ENCODE results near the gene UBE3C.

DNA sequence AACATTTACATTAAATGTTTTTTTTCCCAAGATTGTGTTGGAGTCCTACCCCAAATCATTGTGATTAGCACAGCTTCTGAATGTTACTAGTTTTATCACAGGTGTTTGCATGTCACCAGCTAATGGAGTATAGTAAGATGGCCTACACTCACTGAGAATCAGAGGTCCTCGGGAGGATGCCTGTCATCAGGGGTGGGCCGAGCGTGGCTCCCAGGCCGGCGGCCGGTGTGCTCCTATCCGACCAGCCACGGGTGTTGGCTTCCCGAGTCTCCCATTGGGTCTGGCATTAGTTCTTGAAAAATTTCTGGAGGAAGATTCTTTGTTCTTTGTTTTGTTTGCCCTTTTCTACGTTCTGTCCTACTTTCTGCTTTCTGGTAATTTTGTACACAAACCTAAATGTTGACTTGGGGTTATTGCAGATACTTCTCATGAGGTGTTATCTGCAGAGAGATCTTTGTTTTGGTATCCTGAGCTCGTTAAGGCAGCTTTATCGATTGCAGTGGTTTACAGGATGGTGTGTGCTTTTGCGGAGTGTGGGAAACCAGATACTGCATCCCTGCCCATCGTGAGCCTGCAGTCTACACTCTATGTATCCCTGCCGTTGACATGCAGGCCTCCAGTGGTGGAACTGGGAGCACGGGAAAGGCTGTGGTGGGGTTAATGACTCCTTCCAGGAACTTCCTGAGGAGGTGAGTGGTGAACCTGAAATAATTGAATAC lies 130.8 kb downstream of the UBE3C start:
- TF ChIP-seq, protein P1, sequence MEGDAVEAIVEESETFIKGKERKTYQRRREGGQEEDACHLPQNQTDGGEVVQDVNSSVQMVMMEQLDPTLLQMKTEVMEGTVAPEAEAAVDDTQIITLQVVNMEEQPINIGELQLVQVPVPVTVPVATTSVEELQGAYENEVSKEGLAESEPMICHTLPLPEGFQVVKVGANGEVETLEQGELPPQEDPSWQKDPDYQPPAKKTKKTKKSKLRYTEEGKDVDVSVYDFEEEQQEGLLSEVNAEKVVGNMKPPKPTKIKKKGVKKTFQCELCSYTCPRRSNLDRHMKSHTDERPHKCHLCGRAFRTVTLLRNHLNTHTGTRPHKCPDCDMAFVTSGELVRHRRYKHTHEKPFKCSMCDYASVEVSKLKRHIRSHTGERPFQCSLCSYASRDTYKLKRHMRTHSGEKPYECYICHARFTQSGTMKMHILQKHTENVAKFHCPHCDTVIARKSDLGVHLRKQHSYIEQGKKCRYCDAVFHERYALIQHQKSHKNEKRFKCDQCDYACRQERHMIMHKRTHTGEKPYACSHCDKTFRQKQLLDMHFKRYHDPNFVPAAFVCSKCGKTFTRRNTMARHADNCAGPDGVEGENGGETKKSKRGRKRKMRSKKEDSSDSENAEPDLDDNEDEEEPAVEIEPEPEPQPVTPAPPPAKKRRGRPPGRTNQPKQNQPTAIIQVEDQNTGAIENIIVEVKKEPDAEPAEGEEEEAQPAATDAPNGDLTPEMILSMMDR (IDR thresholded peaks at IDR 0.05) = no peak
- TF ChIP-seq POLR2AphosphoS5 (IDR thresholded peaks at IDR 0.05; ENCODE audit: insufficient read depth in 1 of 2, low read depth in 1 of 2) = no peak
- no peak for TF ChIP-seq POLR2A (IDR thresholded peaks at IDR 0.05)

Data from vagina (tissue), 2 donors.